GM12878 (cell line): ENCODE results near the gene RPS6KA4. TPM values are rescaled to one million over a fixed set of nuclear protein-coding genes. Genes with fewer than 3 reads are reported as not detected.

Experiments used
- BHLHE40 ChIP-seq, 2 experiments: fragments of 450-650 bp in 1 of 2; IDR thresholded peaks; 2 replicates each; pipeline ENCODE4 v1.6.1; 2011 to 2017; ENCODE audit warnings: low read depth in 2 of 2, borderline replicate concordance in 1 of 2, improper control_type of control experiment in 1 of 2, low read length in 1 of 2, mild to moderate bottlenecking in 1 of 2
- CBX5 ChIP-seq: sonication (generic); IDR thresholded peaks from 2 replicates; pipeline ENCODE4 v1.6.1; 2016; ENCODE audit warnings: low read depth, moderate library complexity, mild to moderate bottlenecking, inconsistent platforms
- CHD4 ChIP-seq: fragments of 200-600 bp; sonication (generic); IDR thresholded peaks from 2 replicates; pipeline ENCODE4 v1.6.1; 2016; ENCODE audit warnings: mild to moderate bottlenecking
- CREB1 ChIP-seq: IDR thresholded peaks from 2 replicates; pipeline ENCODE4 v1.6.1; 2012; ENCODE audit warnings: low read depth, mild to moderate bottlenecking, inconsistent platforms
- CREM ChIP-seq: IDR thresholded peaks from 2 replicates; pipeline ENCODE4 v1.6.1; 2014; ENCODE audit warnings: antibody characterized with exemption, low read depth
- FOS ChIP-seq: IDR thresholded peaks from 3 replicates; pipeline ENCODE4 v1.6.1; 2011; ENCODE audit warnings: borderline replicate concordance; ENCODE audit not compliant: insufficient read length; ENCODE audit errors: extremely low read depth
- FOXM1 ChIP-seq: IDR thresholded peaks from 2 replicates; pipeline ENCODE4 v1.6.1; 2012; ENCODE audit warnings: low read depth, mild to moderate bottlenecking, inconsistent platforms, low read length, moderate library complexity
- IRF4 ChIP-seq: IDR thresholded peaks from 2 replicates; pipeline ENCODE4 v1.6.1; 2011; ENCODE audit warnings: low read depth, low read length
- KDM1A ChIP-seq: fragments of 200-600 bp; sonication (generic); IDR thresholded peaks from 2 replicates; pipeline ENCODE4 v1.6.1; 2016; ENCODE audit warnings: borderline replicate concordance
- NR2C1 ChIP-seq: fragments of 450-650 bp; IDR thresholded peaks from 2 replicates; pipeline ENCODE4 v1.6.1; 2017; ENCODE audit warnings: antibody characterized with exemption, mild to moderate bottlenecking, moderate library complexity
- PAX8 ChIP-seq: fragments of 450-650 bp; IDR thresholded peaks from 2 replicates; pipeline ENCODE4 v1.6.1; 2017; ENCODE audit warnings: mild to moderate bottlenecking, moderate library complexity
- POU2F2 ChIP-seq: IDR thresholded peaks from 3 replicates; pipeline ENCODE4 v1.6.1; 2011; ENCODE audit warnings: low read depth, mild to moderate bottlenecking, low read length, borderline replicate concordance
- SMC3 ChIP-seq: IDR thresholded peaks from 2 replicates; pipeline ENCODE4 v1.6.1; 2011; ENCODE audit warnings: low read length, improper control_type of control experiment, borderline replicate concordance
- SUZ12 ChIP-seq: fragments of 200-600 bp; sonication (generic); IDR thresholded peaks from one replicate; pipeline ENCODE4 v1.6.1; 2018; ENCODE audit warnings: antibody characterized with exemption, mild to moderate bottlenecking; ENCODE audit not compliant: unreplicated experiment
- TARDBP ChIP-seq: IDR thresholded peaks from 2 replicates; pipeline ENCODE4 v1.6.1; 2016; ENCODE audit warnings: borderline replicate concordance
- TCF3 ChIP-seq: IDR thresholded peaks from 2 replicates; pipeline ENCODE4 v1.6.1; 2012; ENCODE audit warnings: low read depth, mild to moderate bottlenecking, low read length, borderline replicate concordance; ENCODE audit not compliant: insufficient read depth
- YBX1 ChIP-seq: fragments of 450-650 bp; IDR thresholded peaks from 2 replicates; pipeline ENCODE4 v1.6.1; 2016; ENCODE audit warnings: antibody characterized with exemption
- polyA plus RNA-seq, 11 experiments: library from polyadenylated mRNA; depleted of rRNA in 4 of 11; unstranded in 6 of 11; stranded (reverse) in 5 of 11; fragments of >200 nt; fragmentation: Nextera tagmentation in 4 of 11; fragmentation: Illumina TruSeq in 1 of 11; extraction: Ambion mirVana in 4 of 11; extraction: Trizol in 1 of 11; gene quantifications; 1 replicate in 1 of 11; 2 replicates in 10 of 11; pipeline versions ENCODE4 v1.2.1 to v1.2.3, GENCODE V29; 2011 to 2016; ENCODE audit warnings: inconsistent platforms in 2 of 11, missing spikeins in 2 of 11, low read depth in 1 of 11
- total RNA-seq, 4 experiments: library from RNA; depleted of rRNA in 3 of 4; stranded (reverse); fragments of >200 nt in 3 of 4; fragmentation: Illumina TruSeq in 1 of 4; extraction: Trizol in 1 of 4; gene quantifications; 2 replicates each; pipeline versions ENCODE4 v1.2.1 to v1.2.3, GENCODE V29; 2013 to 2021
- TF ChIP-seq, protein P1 (sequence below): fragments of 450-650 bp; conservative IDR thresholded peaks from 2 replicates; pipeline ENCODE4 v1.6.1; 2017; ENCODE audit warnings: mild to moderate bottlenecking, moderate library complexity
- TF ChIP-seq, protein P2 (sequence below): fragments of 450-650 bp; IDR thresholded peaks from 2 replicates; pipeline ENCODE4 v1.6.1; 2017; ENCODE audit warnings: mild to moderate bottlenecking, low read depth, inconsistent platforms; ENCODE audit not compliant: poor library complexity, severe bottlenecking
- TF ChIP-seq, protein P3 (sequence below): fragments of 450-650 bp; IDR thresholded peaks from 2 replicates; pipeline ENCODE4 v1.6.1; 2014; ENCODE audit warnings: mild to moderate bottlenecking
- TF ChIP-seq, protein P4 (sequence below): IDR thresholded peaks from 2 replicates; pipeline ENCODE4 v1.6.1; 2012; ENCODE audit warnings: low read length, inconsistent platforms
- TF ChIP-seq, protein P5 (sequence below): IDR thresholded peaks from 2 replicates; pipeline ENCODE4 v1.6.1; 2011; ENCODE audit warnings: low read depth, mild to moderate bottlenecking, low read length, moderate library complexity, borderline replicate concordance; ENCODE audit errors: extremely low read depth
- TF ChIP-seq, protein P6 (sequence below): fragments of 450-650 bp; IDR thresholded peaks from 2 replicates; pipeline ENCODE4 v1.6.1; 2016; ENCODE audit warnings: mild to moderate bottlenecking

Gene RPS6KA4
- total and polyA plus RNA-seq, 10 of the 15 experiments (the other 5 are each of a cell fraction or from before 2014, with no cell fraction given), result 0.34 to 32.6 (median 11.3) TPM

DNA sequence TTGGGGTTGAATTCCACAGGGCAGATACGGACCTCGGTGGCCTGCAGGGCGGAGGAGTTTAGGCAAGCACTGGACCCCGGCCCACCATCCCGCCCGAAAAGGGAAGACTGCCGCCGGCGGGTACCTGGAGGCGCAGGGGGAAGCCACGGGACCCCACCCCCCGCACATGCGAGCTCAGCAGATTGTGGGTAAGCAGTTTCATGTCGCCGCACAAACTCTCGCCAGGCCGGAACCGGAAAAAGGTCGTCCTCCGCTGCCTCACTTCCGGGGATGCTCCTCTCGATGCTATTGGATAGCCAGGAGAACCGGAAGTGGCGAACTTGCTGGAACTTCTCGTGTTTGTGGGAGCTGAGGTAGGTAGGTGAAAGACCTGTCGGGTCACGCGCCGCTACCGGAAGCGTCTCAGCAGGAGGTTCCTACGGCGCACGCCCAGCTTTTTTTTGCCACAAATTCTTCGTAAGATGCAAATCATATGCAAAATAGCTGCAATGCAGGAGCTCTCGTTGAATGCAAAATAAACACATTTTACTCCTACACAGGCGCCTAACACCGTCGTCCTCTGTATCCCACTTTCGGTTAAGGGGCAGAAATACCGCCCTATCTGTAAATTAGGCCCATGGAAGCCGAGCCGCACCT is 41.5 kb upstream of the RPS6KA4 start, which contains the start of gene TRMT112 (continued):
- TF ChIP-seq, protein P1, sequence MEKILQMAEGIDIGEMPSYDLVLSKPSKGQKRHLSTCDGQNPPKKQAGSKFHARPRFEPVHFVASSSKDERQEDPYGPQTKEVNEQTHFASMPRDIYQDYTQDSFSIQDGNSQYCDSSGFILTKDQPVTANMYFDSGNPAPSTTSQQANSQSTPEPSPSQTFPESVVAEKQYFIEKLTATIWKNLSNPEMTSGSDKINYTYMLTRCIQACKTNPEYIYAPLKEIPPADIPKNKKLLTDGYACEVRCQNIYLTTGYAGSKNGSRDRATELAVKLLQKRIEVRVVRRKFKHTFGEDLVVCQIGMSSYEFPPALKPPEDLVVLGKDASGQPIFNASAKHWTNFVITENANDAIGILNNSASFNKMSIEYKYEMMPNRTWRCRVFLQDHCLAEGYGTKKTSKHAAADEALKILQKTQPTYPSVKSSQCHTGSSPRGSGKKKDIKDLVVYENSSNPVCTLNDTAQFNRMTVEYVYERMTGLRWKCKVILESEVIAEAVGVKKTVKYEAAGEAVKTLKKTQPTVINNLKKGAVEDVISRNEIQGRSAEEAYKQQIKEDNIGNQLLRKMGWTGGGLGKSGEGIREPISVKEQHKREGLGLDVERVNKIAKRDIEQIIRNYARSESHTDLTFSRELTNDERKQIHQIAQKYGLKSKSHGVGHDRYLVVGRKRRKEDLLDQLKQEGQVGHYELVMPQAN, result peak; percentile 89
- TF ChIP-seq, protein P2, sequence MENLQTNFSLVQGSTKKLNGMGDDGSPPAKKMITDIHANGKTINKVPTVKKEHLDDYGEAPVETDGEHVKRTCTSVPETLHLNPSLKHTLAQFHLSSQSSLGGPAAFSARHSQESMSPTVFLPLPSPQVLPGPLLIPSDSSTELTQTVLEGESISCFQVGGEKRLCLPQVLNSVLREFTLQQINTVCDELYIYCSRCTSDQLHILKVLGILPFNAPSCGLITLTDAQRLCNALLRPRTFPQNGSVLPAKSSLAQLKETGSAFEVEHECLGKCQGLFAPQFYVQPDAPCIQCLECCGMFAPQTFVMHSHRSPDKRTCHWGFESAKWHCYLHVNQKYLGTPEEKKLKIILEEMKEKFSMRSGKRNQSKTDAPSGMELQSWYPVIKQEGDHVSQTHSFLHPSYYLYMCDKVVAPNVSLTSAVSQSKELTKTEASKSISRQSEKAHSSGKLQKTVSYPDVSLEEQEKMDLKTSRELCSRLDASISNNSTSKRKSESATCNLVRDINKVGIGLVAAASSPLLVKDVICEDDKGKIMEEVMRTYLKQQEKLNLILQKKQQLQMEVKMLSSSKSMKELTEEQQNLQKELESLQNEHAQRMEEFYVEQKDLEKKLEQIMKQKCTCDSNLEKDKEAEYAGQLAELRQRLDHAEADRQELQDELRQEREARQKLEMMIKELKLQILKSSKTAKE, result peak; percentile 92
- TF ChIP-seq FOXM1 (peak; percentile 40; the same call in 1 of the 2 replicates), TCF3 (0 out of 2 replicates have a peak, but pooled peaks have one; percentile 24), BHLHE40 (IDR thresholded peaks at IDR 0.05; ENCODE audit: borderline replicate concordance in 1 of 2, low read depth in 2 of 2, low read length in 1 of 2) (peak; percentile 94 to 96), CHD4 (no peak), TARDBP (no peak), CBX5 (no peak), SMC3 (no peak), PAX8 (no peak), YBX1 (no peak), FOS (no peak), NR2C1 (peak; percentile 59), POU2F2 (peak; percentile 98), SUZ12 (no peak), KDM1A (no peak), IRF4 (no peak), CREB1 (peak; percentile 94), CREM (peak; percentile 88)
- TF ChIP-seq, protein P3, sequence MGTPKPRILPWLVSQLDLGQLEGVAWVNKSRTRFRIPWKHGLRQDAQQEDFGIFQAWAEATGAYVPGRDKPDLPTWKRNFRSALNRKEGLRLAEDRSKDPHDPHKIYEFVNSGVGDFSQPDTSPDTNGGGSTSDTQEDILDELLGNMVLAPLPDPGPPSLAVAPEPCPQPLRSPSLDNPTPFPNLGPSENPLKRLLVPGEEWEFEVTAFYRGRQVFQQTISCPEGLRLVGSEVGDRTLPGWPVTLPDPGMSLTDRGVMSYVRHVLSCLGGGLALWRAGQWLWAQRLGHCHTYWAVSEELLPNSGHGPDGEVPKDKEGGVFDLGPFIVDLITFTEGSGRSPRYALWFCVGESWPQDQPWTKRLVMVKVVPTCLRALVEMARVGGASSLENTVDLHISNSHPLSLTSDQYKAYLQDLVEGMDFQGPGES, result no peak
- TF ChIP-seq, protein P4, sequence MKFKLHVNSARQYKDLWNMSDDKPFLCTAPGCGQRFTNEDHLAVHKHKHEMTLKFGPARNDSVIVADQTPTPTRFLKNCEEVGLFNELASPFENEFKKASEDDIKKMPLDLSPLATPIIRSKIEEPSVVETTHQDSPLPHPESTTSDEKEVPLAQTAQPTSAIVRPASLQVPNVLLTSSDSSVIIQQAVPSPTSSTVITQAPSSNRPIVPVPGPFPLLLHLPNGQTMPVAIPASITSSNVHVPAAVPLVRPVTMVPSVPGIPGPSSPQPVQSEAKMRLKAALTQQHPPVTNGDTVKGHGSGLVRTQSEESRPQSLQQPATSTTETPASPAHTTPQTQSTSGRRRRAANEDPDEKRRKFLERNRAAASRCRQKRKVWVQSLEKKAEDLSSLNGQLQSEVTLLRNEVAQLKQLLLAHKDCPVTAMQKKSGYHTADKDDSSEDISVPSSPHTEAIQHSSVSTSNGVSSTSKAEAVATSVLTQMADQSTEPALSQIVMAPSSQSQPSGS, result peak; percentile 39; the same call in 1 of the 2 replicates
- TF ChIP-seq, protein P5, sequence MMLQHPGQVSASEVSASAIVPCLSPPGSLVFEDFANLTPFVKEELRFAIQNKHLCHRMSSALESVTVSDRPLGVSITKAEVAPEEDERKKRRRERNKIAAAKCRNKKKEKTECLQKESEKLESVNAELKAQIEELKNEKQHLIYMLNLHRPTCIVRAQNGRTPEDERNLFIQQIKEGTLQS, result no peak; the same call in 1 of the 2 replicates
- TF ChIP-seq, protein P6, sequence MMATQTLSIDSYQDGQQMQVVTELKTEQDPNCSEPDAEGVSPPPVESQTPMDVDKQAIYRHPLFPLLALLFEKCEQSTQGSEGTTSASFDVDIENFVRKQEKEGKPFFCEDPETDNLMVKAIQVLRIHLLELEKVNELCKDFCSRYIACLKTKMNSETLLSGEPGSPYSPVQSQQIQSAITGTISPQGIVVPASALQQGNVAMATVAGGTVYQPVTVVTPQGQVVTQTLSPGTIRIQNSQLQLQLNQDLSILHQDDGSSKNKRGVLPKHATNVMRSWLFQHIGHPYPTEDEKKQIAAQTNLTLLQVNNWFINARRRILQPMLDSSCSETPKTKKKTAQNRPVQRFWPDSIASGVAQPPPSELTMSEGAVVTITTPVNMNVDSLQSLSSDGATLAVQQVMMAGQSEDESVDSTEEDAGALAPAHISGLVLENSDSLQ, result peak; percentile 69; the same call in 1 of the 2 replicates
